ENCODE results near the gene SLC22A5.

DNA sequence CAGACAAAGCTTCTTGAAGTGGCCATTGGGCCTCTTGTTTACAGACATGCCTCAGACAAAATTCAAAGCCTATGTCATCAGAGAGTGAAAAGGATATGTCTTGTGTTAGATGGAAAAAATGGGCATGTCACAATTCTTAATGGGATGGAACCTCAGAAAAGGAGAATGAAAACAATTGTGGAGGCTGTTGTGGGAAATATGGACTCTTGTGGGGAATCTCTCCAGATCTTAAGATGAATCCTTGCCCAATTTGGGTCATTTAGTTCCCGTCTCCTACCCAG lies 19.5 kb downstream of the SLC22A5 start:
- TF ChIP-seq GATA2 (IDR thresholded peaks at IDR 0.05; ENCODE audit: insufficient read depth, insufficient read length, low read depth, low read length) = no peak
- TF ChIP-seq, protein P1, sequence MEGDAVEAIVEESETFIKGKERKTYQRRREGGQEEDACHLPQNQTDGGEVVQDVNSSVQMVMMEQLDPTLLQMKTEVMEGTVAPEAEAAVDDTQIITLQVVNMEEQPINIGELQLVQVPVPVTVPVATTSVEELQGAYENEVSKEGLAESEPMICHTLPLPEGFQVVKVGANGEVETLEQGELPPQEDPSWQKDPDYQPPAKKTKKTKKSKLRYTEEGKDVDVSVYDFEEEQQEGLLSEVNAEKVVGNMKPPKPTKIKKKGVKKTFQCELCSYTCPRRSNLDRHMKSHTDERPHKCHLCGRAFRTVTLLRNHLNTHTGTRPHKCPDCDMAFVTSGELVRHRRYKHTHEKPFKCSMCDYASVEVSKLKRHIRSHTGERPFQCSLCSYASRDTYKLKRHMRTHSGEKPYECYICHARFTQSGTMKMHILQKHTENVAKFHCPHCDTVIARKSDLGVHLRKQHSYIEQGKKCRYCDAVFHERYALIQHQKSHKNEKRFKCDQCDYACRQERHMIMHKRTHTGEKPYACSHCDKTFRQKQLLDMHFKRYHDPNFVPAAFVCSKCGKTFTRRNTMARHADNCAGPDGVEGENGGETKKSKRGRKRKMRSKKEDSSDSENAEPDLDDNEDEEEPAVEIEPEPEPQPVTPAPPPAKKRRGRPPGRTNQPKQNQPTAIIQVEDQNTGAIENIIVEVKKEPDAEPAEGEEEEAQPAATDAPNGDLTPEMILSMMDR (IDR thresholded peaks at IDR 0.05; ENCODE audit: extremely low read depth in 1 of 2, insufficient read depth in 1 of 2, low read depth in 1 of 2, low read length in 2 of 2) = no peak
- no peak for TF ChIP-seq POLR2A (IDR thresholded peaks at IDR 0.05; ENCODE audit: low read depth, low read length)
- no peak for TF ChIP-seq POLR2AphosphoS5 (IDR thresholded peaks at IDR 0.05; ENCODE audit: insufficient read depth, low read depth, low read length)
- TF ChIP-seq MYC (IDR thresholded peaks at IDR 0.05; ENCODE audit: low read depth, low read length) = no peak
